Keratinocyte (primary cell): Measurements from ENCODE around the gene PLCD1.

ENCODE experiments used
- EZH2 ChIP-seq: IDR thresholded peaks from one replicate; pipeline ENCODE4 v1.6.1; 2012; ENCODE audit warnings: inconsistent platforms, mild to moderate bottlenecking, low read length, moderate library complexity
- TF ChIP-seq, protein P1 (sequence below), 3 experiments: IDR thresholded peaks in 1 of 3; conservative IDR thresholded peaks in 1 of 3; optimal IDR thresholded peaks in 1 of 3; 2 replicates in 2 of 3; 3 replicates in 1 of 3; pipeline versions ENCODE3 to v1.5.1; 2011; ENCODE audit warnings: low read length in 3 of 3, mild to moderate bottlenecking in 3 of 3, moderate library complexity in 2 of 3, control low read depth in 1 of 3, inconsistent platforms in 1 of 3; ENCODE audit not compliant: insufficient read depth in 2 of 3; ENCODE audit errors: extremely low read depth in 1 of 3

DNA sequence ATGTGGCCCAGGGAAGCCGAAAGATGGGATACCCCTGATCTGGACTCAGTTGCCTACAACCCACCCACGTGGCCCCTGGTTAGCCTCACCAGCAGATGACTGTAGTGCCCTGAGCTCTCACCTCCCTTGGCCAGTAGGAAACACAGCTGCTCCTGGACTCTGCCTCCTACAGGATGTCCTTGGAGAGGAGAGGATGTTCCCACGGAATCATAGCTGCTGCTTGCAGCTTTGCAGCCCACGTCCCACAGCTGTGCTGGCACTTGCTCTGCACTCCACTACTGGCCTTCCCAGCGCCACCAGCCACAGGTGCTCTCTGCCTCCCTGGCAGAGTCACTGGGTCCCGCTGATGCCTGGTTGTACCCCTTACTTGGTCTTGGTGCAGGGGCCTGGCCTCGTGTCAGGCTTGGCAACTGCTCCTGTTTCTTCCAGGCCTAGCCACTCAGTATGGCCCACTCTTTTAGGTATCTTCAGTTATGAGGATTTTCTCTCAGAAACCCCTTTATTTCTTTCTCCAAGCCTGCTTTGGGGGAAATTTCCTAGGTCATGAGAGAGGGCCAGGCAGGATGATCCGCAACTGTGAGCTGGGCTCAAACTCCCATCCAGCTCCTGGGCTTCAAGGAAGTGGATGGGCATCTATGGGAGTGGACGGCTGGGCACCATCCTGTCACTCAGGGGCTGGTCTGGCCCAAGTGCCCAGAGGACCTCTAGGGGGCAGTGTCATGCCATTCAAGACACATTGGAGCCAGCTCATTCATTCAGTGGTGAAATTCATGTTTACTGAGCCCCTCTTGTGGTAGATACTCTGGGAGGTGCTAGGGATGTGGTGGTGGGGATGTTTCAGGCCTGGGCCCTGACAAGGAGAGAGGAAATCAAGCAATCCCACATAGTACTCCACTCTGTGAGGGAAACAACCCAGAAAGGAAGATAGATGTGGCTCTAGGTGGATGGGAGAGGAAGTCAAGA lies 55.0 kb downstream of the PLCD1 start:
- TF ChIP-seq, protein P1, sequence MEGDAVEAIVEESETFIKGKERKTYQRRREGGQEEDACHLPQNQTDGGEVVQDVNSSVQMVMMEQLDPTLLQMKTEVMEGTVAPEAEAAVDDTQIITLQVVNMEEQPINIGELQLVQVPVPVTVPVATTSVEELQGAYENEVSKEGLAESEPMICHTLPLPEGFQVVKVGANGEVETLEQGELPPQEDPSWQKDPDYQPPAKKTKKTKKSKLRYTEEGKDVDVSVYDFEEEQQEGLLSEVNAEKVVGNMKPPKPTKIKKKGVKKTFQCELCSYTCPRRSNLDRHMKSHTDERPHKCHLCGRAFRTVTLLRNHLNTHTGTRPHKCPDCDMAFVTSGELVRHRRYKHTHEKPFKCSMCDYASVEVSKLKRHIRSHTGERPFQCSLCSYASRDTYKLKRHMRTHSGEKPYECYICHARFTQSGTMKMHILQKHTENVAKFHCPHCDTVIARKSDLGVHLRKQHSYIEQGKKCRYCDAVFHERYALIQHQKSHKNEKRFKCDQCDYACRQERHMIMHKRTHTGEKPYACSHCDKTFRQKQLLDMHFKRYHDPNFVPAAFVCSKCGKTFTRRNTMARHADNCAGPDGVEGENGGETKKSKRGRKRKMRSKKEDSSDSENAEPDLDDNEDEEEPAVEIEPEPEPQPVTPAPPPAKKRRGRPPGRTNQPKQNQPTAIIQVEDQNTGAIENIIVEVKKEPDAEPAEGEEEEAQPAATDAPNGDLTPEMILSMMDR (optimal IDR thresholded peaks at IDR 0.05 in 1 of 3, IDR thresholded peaks at IDR 0.05 in 1 of 3, conservative IDR thresholded peaks at IDR 0.05 in 1 of 3; ENCODE audit: extremely low read depth in 1 of 3, insufficient read depth in 2 of 3, low read length in 3 of 3) = peak; percentile 75 to 90 (median 84)
- no peak for TF ChIP-seq EZH2
